GM12875 (cell line): ENCODE measurements around the gene PGLYRP1.

ENCODE experiments used
- H3K4me3 ChIP-seq: one replicate; pipeline ENCODE4 v1.5.1; 2011; ENCODE audit warnings: low read depth, low read length, control low read depth
- CTCF ChIP-seq: IDR thresholded peaks from 2 replicates; pipeline ENCODE4 v1.5.1; 2011; ENCODE audit warnings: low read depth, mild to moderate bottlenecking, control low read depth, inconsistent platforms, low read length, moderate library complexity, borderline replicate concordance; ENCODE audit not compliant: insufficient read depth

PGLYRP1 gene

GRCh38 chr19:46063201-46063600 lies 40.3 kb upstream of the PGLYRP1 start:
- TF ChIP-seq CTCF = no peak
- no peak overlapping the region for H3K4me3 ChIP-seq

GRCh38 chr19:46060012-46060411 lies 37.2 kb upstream of the PGLYRP1 start:
- TF ChIP-seq CTCF = no peak
- H3K4me3 ChIP-seq = no peak overlapping the region

GRCh38 chr19:46058778-46059177 lies 35.9 kb upstream of the PGLYRP1 start:
- TF ChIP-seq CTCF = no peak
- H3K4me3 ChIP-seq = no peak overlapping the region

- no peak overlapping the region for H3K4me3 ChIP-seq
- no peak for TF ChIP-seq CTCF
Observed at GRCh38 chr19:46056536-46056935, 33.7 kb upstream of the PGLYRP1 start.

- no peak overlapping the region for H3K4me3 ChIP-seq
- TF ChIP-seq CTCF = no peak
Observed at GRCh38 chr19:46052896-46053295, 30.0 kb upstream of the PGLYRP1 start.

GRCh38 chr19:46049597-46049996 lies 26.7 kb upstream of the PGLYRP1 start:
- no peak overlapping the region for H3K4me3 ChIP-seq
- peak; percentile 41 for TF ChIP-seq CTCF

GRCh38 chr19:46043519-46043918 lies 20.7 kb upstream of the PGLYRP1 start:
- TF ChIP-seq CTCF = no peak
- H3K4me3 ChIP-seq = no peak overlapping the region
